ELR (cell line): Measurements from ENCODE around the gene FRMD4A.
"Not testable (repeated sequence)": the region's sequence is repeated elsewhere in the genome, so short reads cannot be mapped to it uniquely, and the experiment has no call there.

Source experiments
- DNase-seq: peaks from one replicate; pipeline ENCODE4 v3.0.0-alpha.2; 2015; ENCODE audit warnings: low read depth

Gene FRMD4A

DNA sequence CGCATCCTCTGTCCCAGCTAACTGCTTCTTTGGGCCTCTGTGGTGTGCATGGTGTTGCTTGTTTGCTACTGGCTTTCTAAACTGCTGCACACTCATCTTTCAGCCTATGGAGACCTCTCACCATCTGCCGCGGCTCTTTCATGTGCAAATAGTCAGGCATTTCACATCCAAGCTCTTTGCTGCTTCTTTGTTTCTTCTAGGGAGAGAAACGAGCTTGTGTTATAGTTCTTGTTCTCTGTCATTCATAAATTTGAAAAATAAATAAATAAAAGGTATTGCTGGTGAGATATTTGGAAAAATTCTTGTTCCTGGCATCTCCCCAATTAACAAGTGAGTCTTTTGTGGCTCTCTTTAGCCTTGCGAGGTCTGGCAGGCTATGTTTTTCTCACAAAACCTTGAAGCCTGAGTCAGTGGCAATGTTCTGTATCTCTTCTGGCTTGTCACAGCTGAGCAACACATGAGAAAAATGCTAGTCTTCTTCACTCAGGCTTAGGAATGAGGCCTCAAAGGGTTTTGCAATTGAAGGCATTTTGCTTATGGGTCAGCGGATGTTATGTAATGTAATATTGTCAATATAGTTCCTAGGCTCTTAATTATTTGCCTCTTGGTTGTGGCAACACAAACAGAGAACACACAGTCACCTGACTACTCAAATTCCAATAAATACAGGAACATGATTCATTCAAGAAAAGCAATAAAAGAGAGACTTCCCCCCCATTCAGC is 274.0 kb downstream of the FRMD4A start:
- peak; percentile 89 for DNase-seq

GRCh38 chr10:14052931-14053330 is 277.8 kb downstream of the FRMD4A start:
- no peak for DNase-seq

- DNase-seq: no peak
Observed at GRCh38 chr10:14050598-14050997, 280.1 kb downstream of the FRMD4A start.

- DNase-seq: no peak
Observed at GRCh38 chr10:14048930-14049613, 281.7 kb downstream of the FRMD4A start.

DNA sequence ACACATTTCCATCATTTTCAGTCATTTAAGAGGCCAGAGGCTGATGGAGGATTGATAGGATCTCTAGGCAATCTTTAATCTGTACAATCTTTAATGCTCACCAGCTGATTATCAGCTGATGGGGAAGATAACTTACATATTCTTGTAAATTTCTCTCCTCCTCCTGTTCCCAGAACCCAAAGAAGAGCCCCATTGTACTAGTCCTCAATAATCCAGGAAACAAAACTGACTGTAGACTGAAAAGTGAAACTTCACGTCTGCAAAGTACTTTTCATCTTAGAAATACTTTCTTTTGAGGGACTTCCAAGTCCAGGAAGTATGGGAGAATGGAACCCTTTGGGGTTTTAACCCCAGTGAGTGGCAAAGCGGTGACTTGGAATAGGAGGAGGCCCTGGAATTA is 283.3 kb downstream of the FRMD4A start:
- peak; percentile 41 for DNase-seq

- DNase-seq: not testable (repeated sequence)
Observed at GRCh38 chr10:14042051-14042450, 288.7 kb downstream of the FRMD4A start.

DNA sequence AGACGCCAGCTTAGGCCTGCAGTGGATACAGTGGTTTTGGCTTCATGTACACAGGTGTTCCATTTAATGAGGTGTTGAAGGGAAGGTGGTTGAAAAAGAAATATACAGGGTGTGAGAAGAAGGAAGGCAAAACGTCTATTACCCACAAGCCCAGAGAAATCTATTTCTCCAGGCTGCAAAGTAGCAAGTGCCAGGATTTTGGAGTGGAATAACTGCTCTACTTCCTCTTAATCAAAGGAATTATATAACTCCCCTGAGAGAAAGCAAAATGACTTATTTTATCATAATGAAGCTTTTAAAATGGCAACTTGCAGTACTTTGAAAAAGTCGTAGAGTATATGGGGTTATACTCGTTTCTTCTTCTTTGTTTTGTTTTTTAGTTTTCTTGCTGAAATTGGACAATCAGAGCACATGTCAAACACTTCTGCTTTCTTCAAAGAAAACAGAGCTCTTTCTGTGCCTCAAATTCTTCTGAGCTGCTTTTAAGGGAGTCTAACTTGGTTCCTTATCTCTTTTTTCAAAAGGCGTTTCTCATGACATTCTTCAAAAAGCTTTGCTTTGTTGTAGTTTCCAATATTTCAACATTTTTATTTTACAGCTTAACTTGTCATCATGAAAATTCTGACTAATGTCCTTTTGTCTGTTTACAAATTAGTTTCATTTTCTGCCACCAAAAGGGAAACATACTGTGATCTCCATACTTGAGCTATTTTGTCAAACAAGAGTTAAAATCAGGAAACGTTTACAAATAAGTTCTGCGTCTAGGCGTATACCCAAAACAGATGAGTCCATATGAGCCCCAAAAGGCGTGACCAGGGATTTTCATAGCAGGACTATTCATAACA is 289.7 kb downstream of the FRMD4A start:
- peak; percentile 7 for DNase-seq

GRCh38 chr10:14039968-14040668 is 290.6 kb downstream of the FRMD4A start:
- DNase-seq: no peak

GRCh38 chr10:14036233-14036632 is 294.5 kb downstream of the FRMD4A start:
- DNase-seq: no peak

DNA sequence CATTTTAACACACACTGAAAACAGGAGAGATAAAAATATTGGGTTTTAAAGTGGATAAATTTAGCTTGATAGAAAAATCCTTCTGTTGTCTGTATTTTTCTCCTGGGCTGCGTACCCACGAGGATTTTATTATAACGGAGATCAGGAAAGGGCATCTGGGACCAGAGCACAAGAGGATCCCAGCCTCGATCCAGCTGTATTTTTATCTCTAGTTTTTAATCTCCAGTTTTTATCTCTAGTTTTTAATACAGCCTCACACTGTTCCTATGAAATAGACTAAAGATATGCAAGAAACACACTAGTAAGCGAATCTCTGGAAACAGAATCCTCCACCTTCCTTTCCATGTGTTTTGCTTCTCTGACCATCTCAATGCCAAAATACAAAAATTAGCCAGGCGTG is 295.2 kb downstream of the FRMD4A start:
- DNase-seq: no peak

GRCh38 chr10:14032406-14032998 is 298.2 kb downstream of the FRMD4A start:
- peak; percentile 26 for DNase-seq

- DNase-seq: no peak
Observed at GRCh38 chr10:14026325-14026724, 304.4 kb downstream of the FRMD4A start.

DNA sequence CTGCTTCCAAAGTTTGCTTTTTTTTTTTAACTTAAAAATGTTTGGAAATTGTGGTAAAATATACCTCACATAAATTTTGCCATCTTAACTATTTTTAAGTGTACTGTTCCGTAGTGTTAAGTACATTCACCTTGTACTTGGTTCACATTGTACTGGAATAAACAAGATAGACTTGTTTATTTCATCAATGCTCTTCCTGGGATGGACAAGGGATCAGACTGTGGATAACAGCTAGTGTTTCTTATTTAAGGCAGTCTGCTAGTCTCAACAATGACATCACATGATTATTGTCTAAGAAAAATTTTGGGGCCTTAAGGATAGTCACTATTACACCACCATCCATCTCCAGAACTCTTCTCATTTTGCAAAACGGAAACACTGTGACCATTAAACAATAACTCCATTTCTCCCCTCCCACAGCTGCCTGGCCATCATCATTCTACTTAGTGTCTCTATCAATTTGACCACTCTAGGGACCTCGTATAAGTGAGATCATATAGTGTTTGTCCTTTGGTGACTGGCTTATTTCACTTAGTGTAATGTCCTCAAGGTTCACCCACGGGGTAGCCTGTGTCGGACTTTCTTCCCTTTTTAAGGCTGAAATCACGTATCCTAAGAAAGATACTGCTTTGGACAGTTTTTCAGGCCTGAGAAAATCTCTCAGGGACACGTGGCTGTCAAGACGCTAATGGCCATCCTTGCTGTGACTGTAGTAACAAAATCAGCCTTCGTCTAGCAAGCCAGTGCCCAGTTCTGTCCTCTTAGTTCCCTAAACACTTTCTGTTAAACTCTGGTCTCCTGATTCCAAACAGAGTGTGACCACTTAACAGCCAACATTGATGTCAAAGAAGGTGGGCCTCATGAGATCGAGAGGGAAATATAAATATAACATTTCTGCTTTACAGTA is 305.2 kb downstream of the FRMD4A start:
- no peak for DNase-seq

GRCh38 chr10:14024329-14025202 is 306.2 kb downstream of the FRMD4A start:
- DNase-seq: no peak

GRCh38 chr10:14023673-14024328 is 306.9 kb downstream of the FRMD4A start:
- DNase-seq: peak; percentile 40

DNA sequence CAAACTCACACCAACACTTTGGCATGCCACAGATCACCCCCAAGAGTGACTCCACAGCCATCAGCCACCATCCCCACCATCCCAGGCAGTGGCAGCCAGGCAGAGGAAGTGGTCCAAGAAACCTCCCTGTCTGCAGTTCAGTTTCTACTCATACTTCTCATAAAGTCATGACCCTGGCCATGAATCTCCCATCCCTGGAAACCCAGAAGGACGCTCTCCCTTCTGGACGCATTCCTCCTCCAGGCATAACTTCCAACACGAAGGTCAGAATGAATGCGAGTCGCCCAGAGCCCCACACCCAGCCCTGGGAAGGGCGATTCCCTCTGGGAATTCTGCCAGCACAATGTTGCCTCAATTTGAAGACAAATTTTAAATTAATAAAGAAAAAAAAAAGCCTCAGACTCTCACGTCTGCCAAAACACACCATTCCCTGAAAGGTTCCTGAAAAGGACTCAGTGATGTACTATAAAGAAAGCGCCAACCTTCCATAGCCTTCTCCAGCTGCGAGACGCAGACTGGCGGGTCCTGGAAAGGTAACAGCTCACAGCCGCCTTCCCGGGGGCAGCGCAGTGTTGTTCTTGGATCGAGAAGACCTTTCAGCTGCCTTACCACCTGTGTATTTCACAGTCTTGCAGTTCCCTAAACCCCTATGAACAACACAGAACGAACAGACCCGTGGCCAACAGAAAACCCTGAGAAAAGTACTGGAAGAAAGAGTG is 307.6 kb downstream of the FRMD4A start:
- DNase-seq: no peak

- no peak for DNase-seq
Observed at GRCh38 chr10:14022052-14022451, 308.7 kb downstream of the FRMD4A start.

GRCh38 chr10:14020037-14020664 is 310.6 kb downstream of the FRMD4A start:
- no peak for DNase-seq
